ENCODE data around the gene GSTA4.
A peak's percentile ranks its signal among the peaks of the same experiment; 100 is the strongest.
"Not testable (repeated sequence)": the region's sequence is repeated elsewhere in the genome, so short reads cannot be mapped to it uniquely, and the experiment has no call there.

The GSTA4 gene

GRCh38 chr6:53011979-53012378, 16.9 kb upstream of the GSTA4 start:
- no peak for DNase-seq

- no peak for DNase-seq
Measured at GRCh38 chr6:53010504-53010903, 15.4 kb upstream of the GSTA4 start.

- DNase-seq, result no peak
Measured at GRCh38 chr6:53009511-53009910, 14.4 kb upstream of the GSTA4 start.

- no peak for DNase-seq
Measured at GRCh38 chr6:53009056-53009455, 14.0 kb upstream of the GSTA4 start.

GRCh38 chr6:53008192-53008687, 13.2 kb upstream of the GSTA4 start:
- DNase-seq, result not testable (repeated sequence)

- no peak for DNase-seq
Measured at GRCh38 chr6:53005663-53006250, 10.7 kb upstream of the GSTA4 start.

- no peak for DNase-seq
Measured at GRCh38 chr6:52999456-52999855, 4.4 kb upstream of the GSTA4 start.

- DNase-seq, result no peak
Measured at GRCh38 chr6:52998603-52999002, 3.5 kb upstream of the GSTA4 start.

GRCh38 chr6:52995913-52996645, 995 bp upstream of the GSTA4 start:
- DNase-seq, result peak; percentile 34 to 44

GRCh38 chr6:52994839-52995088, 320 bp downstream of the GSTA4 start:
- peak; percentile 68 to 71 for DNase-seq

GRCh38 chr6:52994031-52994838, 849 bp downstream of the GSTA4 start:
- DNase-seq, result peak; percentile 11 to 19

GRCh38 chr6:52992980-52993920, 1.8 kb downstream of the GSTA4 start:
- DNase-seq, result no peak

GRCh38 chr6:52990342-52990741, 4.7 kb downstream of the GSTA4 start:
- no peak for DNase-seq

- DNase-seq, result no peak
Measured at GRCh38 chr6:52985228-52985627, 9.9 kb downstream of the GSTA4 start.

- no peak for DNase-seq
Measured at GRCh38 chr6:52984247-52984646, 10.8 kb downstream of the GSTA4 start.

GRCh38 chr6:52983159-52983848, 11.8 kb downstream of the GSTA4 start:
- no peak for DNase-seq

- no peak for DNase-seq
Measured at GRCh38 chr6:52982680-52983079, 12.4 kb downstream of the GSTA4 start.

- no peak for DNase-seq
Measured at GRCh38 chr6:52981222-52981900, 13.7 kb downstream of the GSTA4 start.

- DNase-seq, result no peak
Measured at GRCh38 chr6:52976591-52977035, 18.5 kb downstream of the GSTA4 start.

GRCh38 chr6:52976149-52976548, 18.9 kb downstream of the GSTA4 start:
- DNase-seq, result no peak

GRCh38 chr6:52975580-52975979, 19.5 kb downstream of the GSTA4 start:
- no peak for DNase-seq

- DNase-seq, result no peak
Measured at GRCh38 chr6:52972989-52973388, 22.1 kb downstream of the GSTA4 start.
